ENCODE measurements around the gene FHIP1B.
A peak's percentile ranks its signal among the peaks of the same experiment; 100 is the strongest.
"Not testable (repeated sequence)": the region's sequence is repeated elsewhere in the genome, so short reads cannot be mapped to it uniquely, and the experiment has no call there.

The FHIP1B gene

DNA sequence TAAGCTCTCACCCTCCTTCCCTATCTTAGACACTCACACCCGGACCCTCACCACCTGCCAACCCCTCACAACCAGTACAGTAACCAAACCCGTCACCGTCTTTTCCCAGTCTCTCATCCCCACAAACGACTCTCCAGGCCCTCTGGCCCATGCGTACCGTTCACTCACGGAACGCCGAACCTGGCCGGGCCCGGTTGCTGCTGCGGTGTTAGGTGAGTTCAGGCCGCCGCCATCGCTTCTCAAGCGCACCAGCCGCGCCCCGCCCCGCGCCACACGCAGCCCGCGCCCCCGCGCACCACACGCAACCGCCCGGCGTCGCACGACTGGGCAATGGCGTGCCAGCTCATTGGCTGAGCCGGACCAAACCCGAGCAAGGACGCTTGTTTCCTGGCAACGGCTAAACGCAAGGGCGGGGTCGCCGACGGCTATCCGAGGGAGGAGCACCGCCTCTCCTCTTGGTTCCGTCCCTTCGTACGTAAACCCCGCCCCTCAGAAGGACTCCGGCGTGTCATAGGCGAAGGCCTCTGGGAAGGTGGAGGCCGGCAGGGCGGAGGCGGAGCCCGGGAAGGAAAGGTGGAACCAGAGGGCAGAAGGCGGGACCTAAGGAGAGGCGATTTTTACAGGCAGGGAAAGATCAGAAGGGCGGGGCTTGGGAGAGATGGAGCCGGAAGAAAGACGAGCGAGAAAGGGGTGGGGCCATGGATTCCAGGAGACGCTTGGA is at the start of gene FHIP1B:
FHIP1B (minus strand) TSS at position 250 of the 721 bp plus-strand sequence. CDS start 10,120 bp downstream, outside the sequence.
- DNase-seq (ENCODE audit: low read depth in 2 of 2) = peak; percentile 97 to 99

DNA sequence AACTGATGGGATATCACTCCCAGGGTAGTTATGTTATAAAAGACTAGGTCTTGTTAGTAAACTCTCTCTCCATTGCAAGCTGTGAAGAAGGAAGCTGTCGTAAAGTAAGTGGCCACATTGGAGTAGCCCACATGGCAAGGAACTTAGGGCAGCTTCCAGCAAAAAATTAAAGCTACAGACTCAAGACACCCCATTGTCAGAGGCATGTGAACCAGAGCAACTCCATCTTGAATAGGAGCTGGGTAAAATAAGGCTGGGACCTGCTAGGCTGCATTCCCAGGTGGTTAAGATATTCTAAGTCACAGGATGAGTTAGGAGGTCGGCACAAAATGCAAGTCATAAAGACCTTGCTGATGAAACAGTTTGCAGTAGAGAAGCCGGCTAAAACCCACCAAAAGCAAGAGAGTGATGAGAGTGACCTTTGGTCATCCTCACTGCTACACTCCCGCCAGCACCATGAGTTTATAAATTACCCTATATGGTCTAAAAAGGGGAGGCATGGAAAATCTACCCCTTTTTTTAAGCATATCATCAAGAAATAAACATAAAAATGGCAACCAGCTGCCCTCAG is 49.1 kb upstream of the FHIP1B start:
- DNase-seq (ENCODE audit: low read depth in 2 of 2) = no peak

DNA sequence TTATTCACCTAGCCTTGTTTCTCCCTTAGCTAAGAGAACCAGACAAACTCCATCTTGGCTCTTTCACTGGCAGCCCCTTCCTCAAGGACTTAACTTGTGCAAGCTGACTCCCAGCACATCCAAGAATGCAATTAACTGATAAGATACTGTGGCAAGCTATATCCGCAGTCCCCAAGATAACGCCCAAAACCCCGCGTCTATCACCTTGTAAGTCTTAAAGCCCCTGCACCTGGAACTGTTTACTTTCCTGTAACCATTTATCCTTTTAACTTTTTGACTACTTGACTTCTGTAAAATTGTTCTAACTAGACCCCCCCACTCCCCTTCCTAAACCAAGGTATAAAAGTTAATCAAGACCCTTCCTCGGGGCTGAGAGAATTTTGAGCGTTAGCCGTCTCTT is 46.4 kb upstream of the FHIP1B start:
- DNase-seq (ENCODE audit: low read depth in 2 of 2) = not testable (repeated sequence)

DNA sequence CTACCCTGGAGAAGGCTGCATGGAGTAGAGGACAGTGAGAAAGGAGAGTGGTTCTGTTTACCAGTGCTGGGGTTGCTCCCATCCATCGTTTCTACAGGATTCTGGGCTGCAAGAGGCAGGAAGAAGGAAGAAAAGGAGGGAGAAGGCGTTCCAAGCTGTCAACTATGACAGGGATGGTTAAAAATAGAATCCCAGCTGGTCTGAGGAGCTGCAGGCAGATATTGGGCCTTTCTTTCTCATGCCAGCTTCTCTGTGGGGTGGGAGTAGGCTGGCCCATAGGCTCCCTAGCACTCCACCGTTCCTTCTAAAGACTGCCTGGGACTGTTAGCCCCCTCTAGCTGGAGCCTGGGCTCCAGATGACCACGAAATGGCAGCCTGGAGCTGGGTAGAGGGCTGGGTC is 38.8 kb upstream of the FHIP1B start:
- no peak for DNase-seq (ENCODE audit: low read depth in 2 of 2)

DNA sequence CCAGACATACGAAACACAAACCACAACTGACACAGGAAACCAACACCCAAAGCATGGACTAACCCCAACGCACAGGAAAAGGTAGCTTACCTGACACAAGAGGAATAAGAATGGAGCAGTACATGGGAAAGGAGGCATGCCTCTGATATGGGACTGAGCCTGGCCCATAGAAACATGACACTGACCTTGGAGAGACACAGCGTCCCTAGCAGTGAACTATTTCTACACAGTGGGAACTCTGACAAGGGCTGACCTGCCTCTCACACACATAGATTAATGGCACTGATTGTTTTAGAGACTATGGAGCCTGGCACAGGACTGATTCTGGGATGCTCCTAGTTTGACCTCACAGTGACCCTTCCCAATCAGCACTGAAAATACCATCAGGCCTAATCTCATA is 37.2 kb upstream of the FHIP1B start:
- DNase-seq (ENCODE audit: low read depth in 2 of 2) = no peak

DNA sequence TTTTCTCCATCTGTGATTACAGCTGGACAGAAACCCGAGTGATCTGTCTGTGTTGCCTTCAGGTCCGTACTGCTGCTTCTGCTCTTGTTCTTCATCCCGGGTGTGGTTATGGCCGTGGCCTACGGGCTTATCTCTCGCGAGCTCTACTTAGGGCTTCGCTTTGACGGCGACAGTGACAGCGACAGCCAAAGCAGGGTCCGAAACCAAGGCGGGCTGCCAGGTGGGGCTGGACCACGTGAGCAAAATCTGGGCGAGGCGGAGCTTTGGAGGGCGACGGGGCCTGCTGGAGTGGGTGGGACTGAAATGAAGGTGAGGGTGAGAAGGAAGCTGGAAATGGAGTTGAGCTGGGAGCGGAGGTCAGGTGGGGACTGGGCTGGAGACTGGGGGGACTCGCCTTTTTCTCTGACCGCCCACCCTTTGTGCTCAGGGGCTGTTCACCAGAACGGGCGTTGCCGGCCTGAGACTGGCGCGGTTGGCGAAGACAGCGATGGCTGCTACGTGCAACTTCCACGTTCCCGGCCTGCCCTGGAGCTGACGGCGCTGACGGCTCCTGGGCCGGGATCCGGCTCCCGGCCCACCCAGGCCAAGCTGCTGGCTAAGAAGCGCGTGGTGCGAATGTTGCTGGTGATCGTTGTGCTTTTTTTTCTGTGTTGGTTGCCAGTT is 36.3 kb upstream of the FHIP1B start:
- DNase-seq (ENCODE audit: low read depth in 2 of 2) = no peak

DNA sequence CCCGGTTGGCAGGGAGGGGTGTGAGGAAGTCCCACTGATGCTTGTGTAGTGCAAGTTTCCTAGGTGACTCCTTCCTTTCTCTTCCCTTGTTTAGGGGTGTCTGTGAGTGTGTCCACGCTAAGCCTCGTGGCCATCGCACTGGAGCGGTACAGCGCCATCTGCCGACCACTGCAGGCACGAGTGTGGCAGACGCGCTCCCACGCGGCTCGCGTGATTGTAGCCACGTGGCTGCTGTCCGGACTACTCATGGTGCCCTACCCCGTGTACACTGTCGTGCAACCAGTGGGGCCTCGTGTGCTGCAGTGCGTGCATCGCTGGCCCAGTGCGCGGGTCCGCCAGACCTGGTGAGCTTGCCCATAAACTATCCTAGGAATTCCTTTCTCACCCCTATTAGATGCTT is 35.6 kb upstream of the FHIP1B start:
- no peak for DNase-seq (ENCODE audit: low read depth in 2 of 2)

DNA sequence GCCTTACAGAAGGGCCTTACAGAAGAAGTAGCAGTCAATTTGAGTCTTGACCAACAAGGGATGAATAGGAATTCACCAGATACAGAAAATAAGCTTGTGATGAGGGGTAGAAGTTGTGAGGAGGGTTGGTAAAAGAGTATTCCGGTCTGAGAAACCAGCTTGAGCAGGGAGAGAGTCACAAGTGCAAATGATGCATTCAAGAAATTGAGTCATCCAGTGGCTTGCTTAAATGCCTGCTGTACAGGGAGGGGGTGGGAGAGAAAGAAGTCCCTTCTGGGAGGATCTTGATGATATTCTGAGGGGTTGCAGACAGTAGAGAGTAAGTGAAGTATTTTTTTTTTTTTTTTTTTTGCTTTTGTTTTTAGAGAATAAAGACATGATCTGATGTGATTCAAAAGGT is 34.4 kb upstream of the FHIP1B start:
- DNase-seq (ENCODE audit: low read depth in 2 of 2) = no peak

DNA sequence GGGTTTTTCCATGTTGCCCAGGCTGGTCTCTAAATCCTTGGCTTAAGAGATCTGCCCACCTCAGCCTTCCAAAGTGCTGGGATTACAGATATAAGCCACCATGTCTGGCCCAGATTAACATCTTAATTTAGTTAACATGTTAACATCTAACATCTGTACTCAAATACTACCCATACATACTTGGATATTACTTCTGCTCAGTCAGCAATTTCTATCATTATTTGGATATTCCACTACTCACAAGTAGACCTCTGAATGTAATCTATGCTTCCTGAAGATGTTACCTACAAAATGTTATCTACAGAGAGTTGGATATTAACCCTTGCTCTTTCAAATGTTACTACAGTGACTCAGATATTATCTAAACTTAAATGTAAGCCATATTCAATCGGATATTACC is 29.2 kb upstream of the FHIP1B start:
- DNase-seq (ENCODE audit: low read depth in 2 of 2) = no peak

DNA sequence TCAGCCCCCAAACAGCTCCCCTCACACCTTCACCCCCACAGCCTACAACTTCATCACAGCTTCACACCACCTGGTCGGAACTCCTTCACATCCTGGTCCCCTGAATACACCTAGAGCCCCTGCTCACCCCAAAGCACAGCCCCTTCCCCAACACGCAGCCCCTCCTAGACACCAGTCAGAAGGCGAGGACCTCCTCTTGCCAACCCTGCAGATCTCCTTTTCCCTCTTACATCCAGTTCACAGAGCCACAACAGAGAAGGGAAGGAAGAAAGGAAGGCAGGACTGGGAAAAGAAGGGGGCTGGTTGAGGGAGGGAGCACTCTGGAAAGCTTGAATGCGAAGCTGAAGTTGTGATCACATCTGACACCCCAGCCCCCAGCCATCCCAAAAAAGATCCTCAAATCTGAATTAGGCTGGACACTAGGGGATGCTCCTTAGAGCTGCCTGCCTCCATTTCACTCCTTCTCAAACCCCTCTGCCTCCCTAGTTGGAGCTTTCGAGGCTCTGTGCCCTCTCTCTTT is 25.8 kb upstream of the FHIP1B start:
- DNase-seq (ENCODE audit: low read depth in 2 of 2) = no peak

DNA sequence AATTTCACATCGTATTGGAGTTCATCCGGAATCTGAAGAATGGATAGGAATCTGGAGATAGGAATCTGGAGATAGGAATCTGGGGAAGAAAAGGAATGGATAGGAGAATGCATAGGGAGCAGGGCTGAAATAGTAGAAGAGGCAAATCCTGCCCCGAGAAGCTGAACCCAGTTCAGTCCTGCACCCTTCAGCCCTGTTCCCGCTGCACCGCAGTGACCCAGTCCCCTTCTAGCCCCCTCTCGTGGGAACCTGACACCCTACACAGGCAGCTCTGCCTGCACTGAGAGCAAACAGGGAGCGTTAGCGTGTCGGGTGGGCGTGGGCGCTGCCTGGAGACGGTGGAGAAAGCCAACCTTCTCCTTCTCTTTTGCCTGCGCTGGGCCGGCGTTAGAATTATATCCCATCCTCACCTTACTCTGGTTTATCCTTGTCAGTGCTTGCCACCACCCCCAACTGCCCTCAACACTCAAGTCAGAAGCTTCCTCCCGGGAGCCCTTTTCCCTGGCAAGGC is 24.2 kb upstream of the FHIP1B start:
- no peak for DNase-seq (ENCODE audit: low read depth in 2 of 2)

DNA sequence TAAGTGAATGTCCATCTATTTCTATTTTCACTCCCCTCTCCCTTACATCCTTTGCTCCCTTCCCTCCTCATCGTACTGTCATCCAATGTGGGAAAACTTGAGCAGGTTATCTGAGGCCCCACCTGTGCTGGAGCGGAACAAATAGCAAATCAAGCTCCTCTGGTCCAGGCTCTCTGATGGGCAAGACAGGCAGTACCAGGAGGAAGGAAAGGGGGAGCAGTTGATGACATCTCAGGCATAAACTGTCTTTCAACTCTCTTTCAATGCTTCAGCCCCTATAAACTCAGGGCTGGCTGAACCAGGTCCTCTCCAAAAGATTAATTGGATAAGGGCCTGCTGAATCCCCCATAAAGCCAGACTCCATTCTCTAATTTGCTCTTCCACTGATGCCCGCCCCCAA is 23.7 kb upstream of the FHIP1B start:
- DNase-seq (ENCODE audit: low read depth in 2 of 2) = no peak

DNA sequence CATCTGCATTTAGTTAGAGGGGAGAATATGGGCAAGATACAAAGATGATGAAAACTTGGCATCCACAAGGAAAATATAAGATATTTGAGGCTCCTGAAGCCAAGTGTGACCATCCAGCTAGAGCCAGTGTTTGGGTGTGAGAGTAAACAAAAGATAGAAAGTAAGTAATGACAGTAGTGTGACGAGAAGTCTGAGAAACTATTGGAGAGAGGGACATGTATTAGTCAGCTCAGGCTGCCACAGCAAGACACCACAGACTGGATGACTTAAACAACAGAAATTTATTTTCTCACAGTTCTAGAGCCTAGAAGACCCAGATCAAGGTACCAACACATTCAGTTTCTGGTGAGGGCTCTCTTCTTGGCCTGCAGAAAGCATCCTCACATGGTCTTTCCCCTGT is 18.8 kb upstream of the FHIP1B start:
- DNase-seq (ENCODE audit: low read depth in 2 of 2) = no peak

DNA sequence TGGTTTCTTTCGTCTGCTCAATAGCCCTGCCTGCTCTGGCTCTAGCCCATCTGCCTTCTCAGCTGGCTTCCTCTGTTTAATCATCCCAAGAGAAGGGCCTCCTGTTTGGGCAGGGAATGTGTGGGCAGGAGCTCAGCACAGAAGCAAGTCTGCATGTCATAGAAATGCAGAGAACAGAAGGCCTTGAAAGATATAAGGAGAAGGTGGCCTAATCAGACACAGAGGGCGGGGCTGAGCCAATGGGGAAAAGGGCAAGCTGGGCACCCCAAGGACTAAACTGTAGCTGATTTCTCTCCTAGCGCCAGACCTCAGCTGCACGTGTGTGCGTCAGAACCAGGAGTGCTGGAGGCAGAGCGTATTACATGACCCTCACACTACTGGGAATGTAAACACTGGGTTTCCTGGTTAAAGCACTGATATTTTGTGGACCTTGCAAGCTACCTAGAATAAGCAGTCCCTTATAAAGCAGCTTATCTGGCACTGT is 17.6 kb upstream of the FHIP1B start:
- DNase-seq (ENCODE audit: low read depth in 2 of 2) = no peak

DNA sequence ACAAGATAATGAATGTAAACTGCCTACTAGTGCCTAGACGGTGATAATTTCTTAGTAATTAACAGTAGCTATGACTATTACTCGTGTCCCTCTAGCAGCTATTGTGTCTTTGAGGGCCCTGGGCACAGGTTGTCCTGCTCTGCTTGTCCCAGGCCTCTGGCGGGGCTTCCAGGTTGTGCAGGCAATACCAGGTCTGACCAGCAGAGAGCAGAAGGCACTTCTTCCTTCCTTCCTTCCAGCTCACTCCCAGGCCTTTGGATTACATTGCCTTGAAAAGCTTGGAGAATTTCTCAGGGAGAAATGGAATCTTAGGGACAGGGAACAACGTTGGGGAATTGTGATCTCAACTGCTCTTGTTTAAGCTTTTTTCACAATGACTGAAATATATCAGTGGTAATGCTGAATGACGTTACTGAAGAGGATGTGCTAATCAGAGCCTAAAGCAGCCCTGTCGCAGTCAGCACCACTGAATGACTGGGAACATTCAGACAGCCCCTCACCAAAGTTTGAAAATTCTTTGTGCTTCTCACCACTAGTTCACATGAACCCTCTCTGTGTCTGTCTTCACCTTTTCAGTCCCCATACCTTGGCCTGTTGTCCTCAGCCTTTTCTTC is 16.8 kb upstream of the FHIP1B start:
- peak in 1 of 2 donors; percentile 38 for DNase-seq (ENCODE audit: low read depth in 2 of 2)

DNA sequence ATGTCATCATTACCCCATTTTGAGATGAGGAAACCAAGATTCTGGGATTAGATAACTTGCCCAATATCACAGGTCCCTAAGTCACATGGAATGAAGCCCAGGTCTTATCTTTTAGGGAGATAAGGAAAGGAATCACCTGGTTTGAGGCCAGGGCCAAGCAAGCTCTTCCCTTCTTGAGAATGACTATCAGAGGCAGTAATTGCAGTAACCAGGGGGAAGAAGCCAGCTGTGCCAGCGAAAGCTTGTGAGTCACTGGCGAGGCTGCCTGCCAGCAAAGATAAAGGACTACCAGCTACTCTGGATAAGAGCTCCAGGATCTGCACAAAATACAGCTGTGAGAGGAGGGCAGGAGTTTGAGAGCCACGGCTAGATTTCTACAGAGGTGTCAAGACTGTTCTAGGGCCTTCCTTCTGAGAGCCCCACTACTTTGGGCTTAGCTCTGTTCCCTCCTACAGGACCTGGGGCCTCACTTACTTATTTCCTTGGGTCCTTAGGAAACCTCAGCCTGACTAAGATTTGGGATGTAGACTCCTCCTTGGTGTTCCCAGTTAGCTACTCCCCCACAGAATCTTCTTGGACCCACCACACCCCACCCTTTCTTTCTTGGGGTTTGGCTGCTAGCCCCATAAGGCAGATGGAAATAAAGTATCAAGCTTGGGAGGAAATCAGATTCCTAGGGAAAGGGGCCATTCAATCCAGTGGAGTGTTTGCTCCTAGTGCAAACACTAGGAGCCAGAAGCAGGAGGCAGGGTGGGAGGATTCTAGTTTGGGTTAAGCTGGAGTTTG is 15.5 kb upstream of the FHIP1B start:
- no peak for DNase-seq (ENCODE audit: low read depth in 2 of 2)

DNA sequence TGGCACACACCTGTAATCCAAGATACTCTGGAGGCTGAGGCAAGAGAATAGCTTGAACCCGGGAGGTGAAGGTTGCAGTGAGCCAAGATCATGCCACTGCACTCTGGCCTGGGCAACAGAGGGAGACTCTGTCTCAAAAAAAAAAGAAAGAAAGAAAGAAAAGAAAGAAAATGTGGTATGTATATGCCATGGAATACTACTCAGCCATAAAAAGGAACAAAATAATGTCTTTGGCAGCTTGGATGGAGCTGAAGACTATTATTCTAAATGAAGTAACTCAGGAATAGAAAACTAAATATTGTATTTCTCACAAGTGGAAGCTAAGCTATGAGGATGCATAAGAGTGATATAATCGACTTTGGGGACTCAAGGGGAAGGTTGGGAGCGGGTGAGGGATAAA is 14.5 kb upstream of the FHIP1B start:
- not testable (repeated sequence) for DNase-seq (ENCODE audit: low read depth in 2 of 2)

DNA sequence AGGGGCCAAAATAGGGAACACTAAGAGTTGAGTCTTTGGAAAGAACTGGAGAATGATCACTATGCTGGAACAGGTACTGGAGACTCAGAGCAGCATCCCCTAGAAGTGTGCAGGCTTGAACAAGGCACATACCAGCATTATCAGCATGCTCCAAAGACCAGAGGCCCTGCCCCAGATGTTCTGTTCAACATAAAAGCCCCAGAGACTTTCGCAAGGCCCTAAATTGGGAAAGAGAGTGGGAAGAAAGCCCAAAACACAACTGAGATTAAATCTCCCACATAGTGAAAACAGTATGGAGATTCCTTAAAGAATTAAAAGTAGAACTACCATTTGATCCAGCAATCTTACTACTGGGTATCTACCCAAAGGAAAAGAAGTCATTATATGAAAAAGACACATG is 13.8 kb upstream of the FHIP1B start:
- DNase-seq (ENCODE audit: low read depth in 2 of 2) = no peak

DNA sequence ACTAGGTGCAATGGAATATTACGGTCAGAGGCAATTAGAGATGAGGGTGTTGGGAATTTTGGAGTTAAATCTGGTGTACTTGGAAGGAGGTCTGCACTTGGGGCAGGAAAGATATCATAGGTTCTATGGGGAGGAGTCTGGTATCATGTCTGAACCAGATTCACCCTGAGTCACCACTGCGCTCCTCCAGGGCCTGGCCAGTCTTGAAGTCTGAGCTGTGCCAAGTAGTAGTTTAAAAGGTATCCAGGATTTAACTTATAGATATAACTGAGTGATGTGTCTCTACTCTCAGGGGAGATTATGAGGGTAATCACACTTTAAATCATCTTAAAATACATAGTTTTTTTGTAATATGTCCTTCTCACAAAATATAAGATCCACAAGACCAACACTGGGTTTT is 11.1 kb upstream of the FHIP1B start:
- DNase-seq (ENCODE audit: low read depth in 2 of 2) = no peak

DNA sequence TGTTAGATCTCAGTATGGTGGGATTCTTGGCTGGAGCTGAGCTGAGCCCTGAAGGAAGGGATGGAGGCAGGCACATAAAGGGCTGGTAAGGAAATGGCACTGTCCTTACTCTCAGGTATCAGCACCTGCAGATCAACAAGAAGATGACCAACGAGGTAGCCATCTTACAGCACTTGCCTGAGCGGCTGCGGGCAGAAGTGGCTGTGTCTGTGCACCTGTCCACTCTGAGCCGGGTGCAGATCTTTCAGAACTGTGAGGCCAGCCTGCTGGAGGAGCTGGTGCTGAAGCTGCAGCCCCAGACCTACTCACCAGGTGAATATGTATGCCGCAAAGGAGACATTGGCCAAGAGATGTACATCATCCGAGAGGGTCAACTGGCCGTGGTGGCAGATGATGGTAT is 6.9 kb upstream of the FHIP1B start:
- DNase-seq (ENCODE audit: low read depth in 2 of 2) = no peak

DNA sequence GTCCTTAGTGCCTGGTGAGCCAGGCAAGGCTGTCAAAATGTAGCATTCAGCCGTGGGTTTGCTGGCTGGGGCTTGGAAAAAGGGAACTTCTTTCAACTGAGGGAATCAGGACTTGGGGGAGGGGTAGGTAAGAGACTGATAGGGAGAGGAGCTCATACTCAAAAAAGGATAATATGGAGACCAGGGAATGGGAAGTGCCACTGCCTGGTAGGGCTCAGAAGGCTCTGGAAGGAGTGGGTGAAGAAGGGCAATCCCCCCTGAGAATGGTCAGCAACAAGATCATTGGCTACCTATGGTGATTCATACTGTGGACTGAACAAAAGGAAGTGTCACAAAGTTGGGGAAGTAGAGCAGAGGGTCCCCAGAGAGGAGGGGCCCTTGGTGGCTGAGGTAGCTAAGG is 6.3 kb upstream of the FHIP1B start:
- DNase-seq (ENCODE audit: low read depth in 2 of 2) = no peak
